K562 (cell line): ENCODE results near the gene TANK. TPM values are rescaled to one million over a fixed set of nuclear protein-coding genes. Genes with fewer than 3 reads are reported as not detected.

Experiments
- ATAC-seq: fragments of 200-7000 bp; cut with Tn5 transposase; 3 replicates; pipeline ENCODE4 v1.9.1; 2020; ENCODE audit warnings: moderate library complexity
- BruUV-seq: library from RNA; stranded (reverse); fragments of 400-500 nt; replicated peaks from 2 replicates; lab custom pipeline; 2021; lab: Mats Ljungman, UMichigan
- CTCF ChIA-PET: fragments of 300-600 bp; formaldehyde crosslinking; extraction: SDS; loops from one replicate; lab custom pipeline; 2021; ENCODE audit warnings: low intra/inter-chr PET ratio; lab: Yijun Ruan, JAX
- POLR2A ChIA-PET: fragments of 300-600, 350-650 bp; sonication (Branson Sonifier 250); formaldehyde crosslinking; extraction: SDS; loops from one replicate; lab custom pipeline; 2021; ENCODE audit warnings: antibody characterized with exemption, inconsistent platforms; lab: Yijun Ruan, JAX
- DNase-seq, 4 experiments: peaks; one replicate each; pipeline versions ENCODE4 v3.0.0 to v3.0.0-alpha.2; 2011 to 2018; ENCODE audit warnings: low spot score in 3 of 4, mixed read lengths in 3 of 4; ENCODE audit errors: extremely low read depth in 1 of 4
- FAIRE-seq: peaks from 2 replicates; lab custom pipeline; 2011; peaks lifted over from hg19 to GRCh38; lab: Jason Lieb, UNC
- H2AFZ ChIP-seq: 2 replicates; pipeline ENCODE4 v1.6.0; 2011; ENCODE audit warnings: low read depth, low read length, control low read depth, inconsistent platforms
- H3K27ac ChIP-seq: fragments of 200-600 bp; 3 replicates; pipeline ENCODE4 v1.8.0; 2011; ENCODE audit warnings: low read depth, mild to moderate bottlenecking, control low read depth, inconsistent platforms, low read length, moderate library complexity, mixed read lengths; ENCODE audit errors: extremely low read depth
- H3K27me3 ChIP-seq, 2 experiments: fragments of 300-600 bp in 1 of 2; 2 replicates in 1 of 2; 3 replicates in 1 of 2; pipeline versions ENCODE4 v1.6.0 to v1.8.0; 2011; ENCODE audit warnings: inconsistent platforms in 2 of 2, low read length in 2 of 2, mild to moderate bottlenecking in 1 of 2, mixed read lengths in 1 of 2, moderate library complexity in 1 of 2; ENCODE audit not compliant: control insufficient read depth in 2 of 2, insufficient read depth in 2 of 2
- H3K36me3 ChIP-seq: fragments of 300-600 bp; 3 replicates; pipeline ENCODE4 v1.8.0; 2011; ENCODE audit warnings: mild to moderate bottlenecking, low read length, inconsistent platforms; ENCODE audit not compliant: control insufficient read depth, insufficient read depth
- H3K4me1 ChIP-seq, 2 experiments: fragments of 200-600 bp in 1 of 2; replicated peaks in 1 of 2; 2 replicates in 1 of 2; 3 replicates in 1 of 2; pipeline versions ENCODE4 v1.5.1 to v1.8.0; 2011; ENCODE audit warnings: inconsistent platforms in 2 of 2, low read length in 2 of 2, mild to moderate bottlenecking in 1 of 2, mixed read lengths in 1 of 2, moderate library complexity in 1 of 2; ENCODE audit not compliant: control insufficient read depth in 2 of 2, insufficient read depth in 2 of 2
- H3K4me2 ChIP-seq: 2 replicates; pipeline ENCODE4 v1.6.1; 2011; ENCODE audit warnings: low read length, control low read depth, inconsistent platforms, mixed read lengths; ENCODE audit not compliant: insufficient read depth
- H3K4me3 ChIP-seq: fragments of 200-600 bp; sonication (generic), shearing (Covaris generic); 2 replicates; pipeline ENCODE4 v1.5.1; 2016; ENCODE audit warnings: control low read depth, inconsistent platforms
- H3K79me2 ChIP-seq: fragments of 200-600 bp; 3 replicates; pipeline ENCODE4 v1.8.0; 2011; ENCODE audit warnings: low read length, inconsistent platforms; ENCODE audit not compliant: control insufficient read depth, insufficient read depth
- H3K9ac ChIP-seq, 2 experiments: 2 replicates each; pipeline versions ENCODE4 v1.6.0 to v1.6.1; 2011; ENCODE audit warnings: low read depth in 2 of 2, low read length in 2 of 2, control low read depth in 1 of 2, inconsistent platforms in 1 of 2, mild to moderate bottlenecking in 1 of 2, mixed read lengths in 1 of 2; ENCODE audit not compliant: insufficient read depth in 1 of 2
- H3K9me1 ChIP-seq: one replicate; pipeline ENCODE4 v1.6.0; 2011; ENCODE audit warnings: inconsistent platforms, mild to moderate bottlenecking, low read length, moderate library complexity; ENCODE audit not compliant: control insufficient read depth, insufficient read depth
- H3K9me3 ChIP-seq: replicated peaks from 2 replicates; pipeline ENCODE4 v1.5.1; 2011; ENCODE audit warnings: low read depth, low read length, inconsistent platforms; ENCODE audit not compliant: control insufficient read depth, insufficient read depth
- H4K20me1 ChIP-seq: replicated peaks from 2 replicates; pipeline ENCODE4 v1.6.1; 2011; ENCODE audit warnings: low read length, inconsistent platforms, mixed read lengths; ENCODE audit not compliant: control insufficient read depth, insufficient read depth
- BACH1 ChIP-seq: fragments of 200-800 bp; sonication (Bioruptor generic); IDR thresholded peaks from 2 replicates; pipeline ENCODE4 v1.6.1; 2016; ENCODE audit warnings: missing genetic modification characterization, missing compliant biosample characterization
- MTA1 ChIP-seq: fragments of 450-650 bp; IDR thresholded peaks from 2 replicates; pipeline ENCODE4 v1.6.1; 2017; ENCODE audit warnings: borderline replicate concordance
- SMARCA4 ChIP-seq: fragments of 450-650 bp; IDR thresholded peaks from 2 replicates; pipeline ENCODE4 v1.6.1; 2016
- SRSF3 ChIP-seq: fragments of 200-400 bp; formaldehyde crosslinking; IDR thresholded peaks from 2 replicates; pipeline ENCODE4 v1.6.1; 2016; ENCODE audit warnings: mild to moderate bottlenecking, low read length, moderate library complexity; ENCODE audit not compliant: insufficient read depth
- TARDBP ChIP-seq: fragments of 450-650 bp; IDR thresholded peaks from 2 replicates; pipeline ENCODE4 v1.6.1; 2016
- ZNF696 ChIP-seq: fragments of 250-450 bp; sonication (Bioruptor Pico); conservative IDR thresholded peaks from 2 replicates; pipeline ENCODE4 v1.4.0; 2020; ENCODE audit warnings: mild to moderate bottlenecking, moderate library complexity
- WGBS: fragments of 100-300 bp; shearing (Covaris generic); methylation state at CpG from one replicate; pipeline ENCODE4 v1.1.6; 2016; ENCODE audit warnings: low coverage, mixed read lengths; ENCODE audit not compliant: insufficient coverage; ENCODE audit errors: missing lambda C conversion rate; 5-methylcytosine and 5-hydroxymethylcytosine counted together
- in situ Hi-C: fragments of 300-500 bp; cut with MboI; formaldehyde crosslinking; loops from 4 replicates; pipeline ENCODE4 v1.15.0; 2018; ENCODE audit warnings: inconsistent platforms, mixed read lengths
- intact Hi-C: fragments of 100-400 bp; cut with micrococcal nuclease; formaldehyde crosslinking; loops from 2 replicates; pipeline ENCODE4 v1.14.2; 2022
- polyA plus RNA-seq, 8 experiments: library from polyadenylated mRNA; depleted of rRNA in 4 of 8; stranded (reverse) in 5 of 8; unstranded in 3 of 8; fragments of >200 nt; fragmentation: Nextera tagmentation in 2 of 8; fragmentation: Illumina TruSeq in 1 of 8; extraction: Ambion mirVana in 2 of 8; extraction: Trizol in 1 of 8; gene quantifications; 2 replicates each; pipeline versions ENCODE4 v1.2.1 to v1.2.3, GENCODE V29; 2011 to 2014; ENCODE audit warnings: inconsistent platforms in 1 of 8, missing spikeins in 1 of 8
- total RNA-seq, 7 experiments: library from RNA; depleted of rRNA in 6 of 7; stranded (reverse); fragments of >200 nt in 6 of 7; fragmentation: Illumina TruSeq in 2 of 7; extraction: Trizol in 2 of 7; gene quantifications; 2 replicates each; pipeline versions ENCODE4 v1.2.1 to v1.2.3, GENCODE V29; 2011 to 2021; ENCODE audit warnings: low replicate concordance in 1 of 7
- TF ChIP-seq, protein P1 (sequence below), 2 experiments: fragments of 450-650 bp in 1 of 2; sonication (generic) in 1 of 2; formaldehyde crosslinking in 1 of 2; IDR thresholded peaks in 1 of 2; conservative IDR thresholded peaks in 1 of 2; 2 replicates each; pipeline versions ENCODE4 v1.6.1 to v1.8.1; 2016 to 2023; ENCODE audit warnings: mild to moderate bottlenecking in 2 of 2, moderate library complexity in 2 of 2, inconsistent platforms in 1 of 2, missing genetic modification reagents in 1 of 2
- TF ChIP-seq, protein P2 (sequence below), 2 experiments: fragments of 450-650 bp in 1 of 2; sonication (generic) in 1 of 2; formaldehyde crosslinking in 1 of 2; IDR thresholded peaks; 2 replicates each; pipeline versions ENCODE4 v1.7.1 to v1.9.0; 2016 to 2022; ENCODE audit warnings: inconsistent platforms in 1 of 2, mild to moderate bottlenecking in 1 of 2, missing genetic modification reagents in 1 of 2

Gene TANK
- total and polyA plus RNA-seq, 9 of the 15 experiments (the other 6 are each of a cell fraction or from before 2014, with no cell fraction given) = 43.0 to 91.5 (median 54.4) TPM

- TF ChIP-seq TARDBP = no peak
- no peak for TF ChIP-seq MTA1
- no peak for TF ChIP-seq SRSF3
- TF ChIP-seq, protein P1, sequence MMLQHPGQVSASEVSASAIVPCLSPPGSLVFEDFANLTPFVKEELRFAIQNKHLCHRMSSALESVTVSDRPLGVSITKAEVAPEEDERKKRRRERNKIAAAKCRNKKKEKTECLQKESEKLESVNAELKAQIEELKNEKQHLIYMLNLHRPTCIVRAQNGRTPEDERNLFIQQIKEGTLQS (IDR thresholded peaks at IDR 0.05) = peak; percentile 82
- TF ChIP-seq, protein P1 (CRISPR knock-in tag; conservative IDR thresholded peaks at IDR 0.05) = no peak
- TF ChIP-seq ZNF696 (CRISPR knock-in tag) = no peak
Measured at GRCh38 chr2:161122772-161123530, 37.3 kb upstream of the TANK start (continued).

DNA sequence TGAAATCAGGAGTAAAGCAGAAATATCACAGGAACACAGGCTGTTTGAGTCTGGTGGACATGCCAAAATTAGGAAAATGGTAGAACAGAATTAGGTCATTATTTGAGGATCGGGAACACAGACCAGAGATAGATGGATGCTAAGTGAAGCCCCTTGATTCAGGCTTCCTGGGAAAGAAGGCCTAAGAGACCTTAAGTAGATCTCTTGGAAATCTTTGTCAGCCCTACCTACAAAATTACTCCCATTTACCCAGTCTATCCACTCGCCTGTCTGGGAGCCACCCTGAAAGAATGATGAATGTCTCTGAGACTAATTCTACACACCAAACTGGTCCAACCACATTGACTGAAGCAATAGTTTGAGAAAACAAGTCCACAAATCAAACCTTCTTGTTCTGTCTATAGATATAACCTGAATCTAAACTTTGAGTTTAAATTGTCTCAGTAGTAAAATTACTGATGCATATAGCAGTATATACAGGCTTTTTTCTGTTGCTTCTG, 36.6 kb upstream of the TANK start:
- Histone ChIP-seq H3K9me3 (no peaks in the 10 kb centered on the region), H3K4me1 (no peaks in the 10 kb centered on the region), H3K27me3 (no peaks in the 10 kb centered on the region), H3K4me2 (no peak overlapping the region), H3K79me2 (no peaks in the 10 kb centered on the region), H4K20me1 (no peaks in the 10 kb centered on the region), H3K4me3 (no peak overlapping the region), H3K36me3 (no peaks in the 10 kb centered on the region), H3K27ac (no peak overlapping the region), H3K9me1 (no peaks in the 10 kb centered on the region), H3K9ac (no peak overlapping the region), H2AFZ (no peak overlapping the region)
- POLR2A ChIA-PET = no interaction called here
- peak; percentile 1; the same call in 1 of the 2 replicates for TF ChIP-seq SMARCA4
- TF ChIP-seq BACH1 = peak; percentile 59; the same call in 1 of the 2 replicates
- TF ChIP-seq, protein P2, sequence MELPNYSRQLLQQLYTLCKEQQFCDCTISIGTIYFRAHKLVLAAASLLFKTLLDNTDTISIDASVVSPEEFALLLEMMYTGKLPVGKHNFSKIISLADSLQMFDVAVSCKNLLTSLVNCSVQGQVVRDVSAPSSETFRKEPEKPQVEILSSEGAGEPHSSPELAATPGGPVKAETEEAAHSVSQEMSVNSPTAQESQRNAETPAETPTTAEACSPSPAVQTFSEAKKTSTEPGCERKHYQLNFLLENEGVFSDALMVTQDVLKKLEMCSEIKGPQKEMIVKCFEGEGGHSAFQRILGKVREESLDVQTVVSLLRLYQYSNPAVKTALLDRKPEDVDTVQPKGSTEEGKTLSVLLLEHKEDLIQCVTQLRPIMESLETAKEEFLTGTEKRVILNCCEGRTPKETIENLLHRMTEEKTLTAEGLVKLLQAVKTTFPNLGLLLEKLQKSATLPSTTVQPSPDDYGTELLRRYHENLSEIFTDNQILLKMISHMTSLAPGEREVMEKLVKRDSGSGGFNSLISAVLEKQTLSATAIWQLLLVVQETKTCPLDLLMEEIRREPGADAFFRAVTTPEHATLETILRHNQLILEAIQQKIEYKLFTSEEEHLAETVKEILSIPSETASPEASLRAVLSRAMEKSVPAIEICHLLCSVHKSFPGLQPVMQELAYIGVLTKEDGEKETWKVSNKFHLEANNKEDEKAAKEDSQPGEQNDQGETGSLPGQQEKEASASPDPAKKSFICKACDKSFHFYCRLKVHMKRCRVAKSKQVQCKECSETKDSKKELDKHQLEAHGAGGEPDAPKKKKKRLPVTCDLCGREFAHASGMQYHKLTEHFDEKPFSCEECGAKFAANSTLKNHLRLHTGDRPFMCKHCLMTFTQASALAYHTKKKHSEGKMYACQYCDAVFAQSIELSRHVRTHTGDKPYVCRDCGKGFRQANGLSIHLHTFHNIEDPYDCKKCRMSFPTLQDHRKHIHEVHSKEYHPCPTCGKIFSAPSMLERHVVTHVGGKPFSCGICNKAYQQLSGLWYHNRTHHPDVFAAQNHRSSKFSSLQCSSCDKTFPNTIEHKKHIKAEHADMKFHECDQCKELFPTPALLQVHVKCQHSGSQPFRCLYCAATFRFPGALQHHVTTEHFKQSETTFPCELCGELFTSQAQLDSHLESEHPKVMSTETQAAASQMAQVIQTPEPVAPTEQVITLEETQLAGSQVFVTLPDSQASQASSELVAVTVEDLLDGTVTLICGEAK (IDR thresholded peaks at IDR 0.05) = no peak
- TF ChIP-seq, protein P2 (CRISPR knock-in tag; IDR thresholded peaks at IDR 0.05) = no peak
- ATAC-seq (no peak), DNase-seq (no peak), FAIRE-seq (no peak)
- intact Hi-C loops (no loop called here), in situ Hi-C loops (no loop called here)
- BruUV-seq = no TSS peak
- WGBS = 0% methylated on average over 2 of the region's 2 CpGs
- CTCF ChIA-PET = no interaction called here
